OCI-LY7 (cell line): ENCODE data around the gene KCNT1. TPM values are rescaled to one million over a fixed set of nuclear protein-coding genes. Genes with fewer than 3 reads are reported as not detected.

Source experiments
- BruUV-seq: library from RNA; stranded (reverse); fragments of 400-500 nt; replicated peaks from 2 replicates; lab custom pipeline; 2021; lab: Mats Ljungman, UMichigan
- CTCF ChIA-PET: fragments of 300-600 bp; sonication (Branson Sonifier 250); formaldehyde crosslinking; loops from one replicate; lab custom pipeline; 2022; ENCODE audit warnings: antibody characterized with exemption; ENCODE audit not compliant: unreplicated experiment; lab: Charles Lee
- POLR2A ChIA-PET: fragments of 300-600 bp; sonication (Branson Sonifier 250); formaldehyde crosslinking; loops from one replicate; lab custom pipeline; 2022; ENCODE audit warnings: antibody characterized with exemption; lab: Charles Lee
- DNase-seq: peaks from one replicate; pipeline ENCODE4 v3.0.0-alpha.2; 2015; ENCODE audit warnings: low spot score
- H2AFZ ChIP-seq: fragments of 200-600 bp; sonication (generic), shearing (Covaris generic); 2 replicates; pipeline ENCODE4 v1.6.1; 2014; ENCODE audit warnings: mild to moderate bottlenecking, antibody characterized with exemption, low read length, moderate library complexity
- H3K27ac ChIP-seq: fragments of 200-600 bp; sonication (generic); 2 replicates; pipeline ENCODE4 v1.5.1; 2014; ENCODE audit warnings: mixed run types, low read depth, mild to moderate bottlenecking, moderate library complexity, low read length, inconsistent platforms; ENCODE audit not compliant: poor library complexity, severe bottlenecking
- H3K36me3 ChIP-seq: fragments of 200-600 bp; sonication (generic); 2 replicates; pipeline ENCODE4 v1.6.1; 2014; ENCODE audit warnings: mild to moderate bottlenecking, antibody characterized with exemption, low read length, moderate library complexity, mixed read lengths; ENCODE audit not compliant: insufficient read depth
- H3K4me1 ChIP-seq: fragments of 200-600 bp; sonication (generic); 2 replicates; pipeline ENCODE4 v1.5.1; 2014; ENCODE audit warnings: mild to moderate bottlenecking, low read length; ENCODE audit not compliant: insufficient read depth, poor library complexity, severe bottlenecking
- H3K4me2 ChIP-seq: fragments of 200-600 bp; sonication (generic); 2 replicates; pipeline ENCODE4 v1.6.1; 2014; ENCODE audit warnings: mild to moderate bottlenecking, low read length
- H3K4me3 ChIP-seq: fragments of 200-600 bp; sonication (generic); 2 replicates; pipeline ENCODE4 v1.5.1; 2014; ENCODE audit warnings: mild to moderate bottlenecking, low read depth, low read length; ENCODE audit not compliant: poor library complexity, severe bottlenecking
- H3K79me2 ChIP-seq: fragments of 200-600 bp; sonication (generic); 2 replicates; pipeline ENCODE4 v1.6.1; 2016; ENCODE audit warnings: low read depth, mild to moderate bottlenecking, low read length, moderate library complexity, mixed read lengths; ENCODE audit not compliant: insufficient read depth
- H3K9me2 ChIP-seq: fragments of 200-600 bp; sonication (generic); 2 replicates; pipeline ENCODE4 v1.6.1; 2016; ENCODE audit warnings: mild to moderate bottlenecking, low read length, mixed read lengths; ENCODE audit not compliant: insufficient read depth
- H3K9me3 ChIP-seq: fragments of 200-600 bp; sonication (generic); 2 replicates; pipeline ENCODE4 v1.6.1; 2014; ENCODE audit warnings: mild to moderate bottlenecking, mixed run types, low read length, mixed read lengths
- H4K20me1 ChIP-seq: fragments of 200-600 bp; sonication (generic); 2 replicates; pipeline ENCODE4 v1.6.1; 2014; ENCODE audit warnings: mild to moderate bottlenecking, antibody characterized with exemption, low read length, moderate library complexity, mixed read lengths; ENCODE audit not compliant: insufficient read depth
- CTCF ChIP-seq: fragments of 200-600 bp; sonication (generic); conservative IDR thresholded peaks from 2 replicates; pipeline ENCODE4 v1.5.1; 2014; ENCODE audit warnings: mild to moderate bottlenecking, antibody characterized with exemption, low read length, moderate library complexity, mixed read lengths
- EZH2phosphoT487 ChIP-seq: fragments of 200-600 bp; sonication (generic); IDR thresholded peaks from 2 replicates; pipeline ENCODE4 v1.6.1; 2018; ENCODE audit warnings: low read depth, borderline replicate concordance, mild to moderate bottlenecking, mixed run types, antibody characterized with exemption, low read length, moderate library complexity, mixed read lengths
- intact Hi-C: fragments of 100-400 bp; cut with micrococcal nuclease; formaldehyde crosslinking; loops from one replicate; pipeline ENCODE4 v1.10.0; 2022; ENCODE audit not compliant: unreplicated experiment
- total RNA-seq, 2 experiments: library from RNA; depleted of rRNA in 1 of 2; stranded (reverse); fragments of >200 nt in 1 of 2; shearing (Covaris generic) in 1 of 2; gene quantifications; 2 replicates each; pipeline ENCODE4 v1.2.3, GENCODE V29; 2014 to 2022

Gene KCNT1
- total RNA-seq, 2 experiments from 2014 or later = not detected

GRCh38 chr9:135662758-135663450, 39.1 kb upstream of the KCNT1 start, which contains the start of gene LCN9:
LCN9 (plus strand) TSS chr9:135663309; CDS start chr9:135663322, 13 bp downstream.
- Histone ChIP-seq H4K20me1 (no peaks in the 10 kb centered on the region), H3K9me2 (no peaks in the 10 kb centered on the region), H2AFZ (no peak within 1 kb of the TSS), H3K4me1 (no peaks in the 10 kb centered on the region), H3K4me2 (no peak within 1 kb of the TSS), H3K79me2 (no peaks in the 10 kb centered on the region), H3K4me3 (no peak within 1 kb of the TSS), H3K27ac (no peak within 1 kb of the TSS), H3K9me3 (no peaks in the 10 kb centered on the region), H3K36me3 (no peaks in the 10 kb centered on the region)
- BruUV-seq = no TSS peak
- intact Hi-C loops = no loop called here
- no peak for DNase-seq
- no peak for TF ChIP-seq EZH2phosphoT487
- TF ChIP-seq CTCF = no peak
- CTCF ChIA-PET = no interaction called here
- POLR2A ChIA-PET = no interaction called here

GRCh38 chr9:135663451-135663770, 38.6 kb upstream of the KCNT1 start:
- Histone ChIP-seq H3K4me2 (no peak overlapping the region), H4K20me1 (no peaks in the 10 kb centered on the region), H3K36me3 (no peaks in the 10 kb centered on the region), H3K9me3 (no peaks in the 10 kb centered on the region), H3K9me2 (no peaks in the 10 kb centered on the region), H3K4me3 (no peak overlapping the region), H3K4me1 (no peaks in the 10 kb centered on the region), H3K79me2 (no peaks in the 10 kb centered on the region), H3K27ac (no peak overlapping the region), H2AFZ (no peak overlapping the region)
- POLR2A ChIA-PET = no interaction called here
- CTCF ChIA-PET = no interaction called here
- BruUV-seq = no TSS peak
- DNase-seq = no peak
- intact Hi-C loops = no loop called here
- no peak for TF ChIP-seq CTCF
- TF ChIP-seq EZH2phosphoT487 = no peak

- H3K36me3 ChIP-seq = no peaks in the 10 kb centered on the region
- no peaks in the 10 kb centered on the region for H4K20me1 ChIP-seq
- CTCF ChIA-PET = no interaction called here
Observed at GRCh38 chr9:135663857-135664256, 38.1 kb upstream of the KCNT1 start.

More at GRCh38 chr9:135663857-135664256, 38.1 kb upstream of the KCNT1 start:
- Histone ChIP-seq H3K4me3 (no peak overlapping the region), H3K4me1 (no peaks in the 10 kb centered on the region), H3K4me2 (no peak overlapping the region), H3K9me3 (no peaks in the 10 kb centered on the region), H2AFZ (no peak overlapping the region), H3K79me2 (no peaks in the 10 kb centered on the region), H3K9me2 (no peaks in the 10 kb centered on the region), H3K27ac (no peak overlapping the region)
- no TSS peak for BruUV-seq
- TF ChIP-seq EZH2phosphoT487 = no peak
- TF ChIP-seq CTCF = no peak
- intact Hi-C loops = no loop called here
- no peak for DNase-seq
- POLR2A ChIA-PET = no interaction called here
